Smooth muscle cell (in vitro differentiated cells): ENCODE results near the gene FBXO28. TPM values are rescaled to one million over a fixed set of nuclear protein-coding genes. Genes with fewer than 3 reads are reported as not detected.
A peak's percentile ranks its signal among the peaks of the same experiment; 100 is the strongest.

Experiments
- DNase-seq: peaks from one replicate; lab custom pipeline; 2025; ENCODE audit not compliant: unreplicated experiment; lab: John Stamatoyannopoulos, UW
- H2AFZ ChIP-seq: fragments of 200-600 bp; sonication (generic); 2 replicates; pipeline ENCODE4 v1.6.0; 2016; ENCODE audit warnings: antibody characterized with exemption, low read depth, mild to moderate bottlenecking
- H3F3A ChIP-seq: fragments of 200-600 bp; sonication (generic); 2 replicates; pipeline ENCODE4 v1.6.0; 2017; ENCODE audit warnings: antibody characterized with exemption, low read depth
- H3K27ac ChIP-seq: fragments of 200-600 bp; sonication (generic); 2 replicates; pipeline ENCODE4 v1.5.1; 2016; ENCODE audit warnings: low read depth, mild to moderate bottlenecking
- H3K27me3 ChIP-seq: fragments of 200-600 bp; sonication (generic); 2 replicates; pipeline ENCODE4 v1.6.1; 2016; ENCODE audit warnings: low read depth, mild to moderate bottlenecking
- H3K36me3 ChIP-seq: fragments of 200-600 bp; sonication (generic); 2 replicates; pipeline ENCODE4 v1.5.1; 2016; ENCODE audit warnings: low read depth
- H3K4me1 ChIP-seq: fragments of 200-600 bp; sonication (generic); 2 replicates; pipeline ENCODE4 v1.5.1; 2016; ENCODE audit warnings: low read depth
- H3K4me2 ChIP-seq: fragments of 200-600 bp; sonication (generic); 2 replicates; pipeline ENCODE4 v1.6.0; 2016; ENCODE audit warnings: mild to moderate bottlenecking
- H3K4me3 ChIP-seq: fragments of 200-600 bp; sonication (generic); 2 replicates; pipeline ENCODE4 v1.5.1; 2016; ENCODE audit warnings: mild to moderate bottlenecking
- H3K79me2 ChIP-seq: fragments of 200-600 bp; sonication (generic); 2 replicates; pipeline ENCODE4 v1.6.0; 2016; ENCODE audit warnings: low read depth, mild to moderate bottlenecking
- H3K9ac ChIP-seq: fragments of 200-600 bp; sonication (generic); 2 replicates; pipeline ENCODE4 v1.6.0; 2016; ENCODE audit warnings: low read depth
- H3K9me3 ChIP-seq: fragments of 200-600 bp; sonication (generic); replicated peaks from 2 replicates; pipeline ENCODE4 v1.5.1; 2016; ENCODE audit warnings: low read depth
- H4K20me1 ChIP-seq: fragments of 200-600 bp; sonication (generic); 2 replicates; pipeline ENCODE4 v1.6.0; 2016; ENCODE audit warnings: low read depth
- CTCF ChIP-seq: fragments of 200-600 bp; sonication (generic); IDR thresholded peaks from 2 replicates; pipeline ENCODE4 v1.5.1; 2017; ENCODE audit warnings: borderline replicate concordance, mild to moderate bottlenecking, antibody characterized with exemption; ENCODE audit not compliant: insufficient read depth, poor library complexity, severe bottlenecking
- WGBS: methylation state at CpG from one replicate; pipeline ENCODE4 v1.1.7; 2016; ENCODE audit warnings: low lambda C conversion rate; 5-methylcytosine and 5-hydroxymethylcytosine counted together
- polyA plus RNA-seq: library from polyadenylated mRNA; unstranded; fragments of >200 nt; fragmentation: Nextera tagmentation; extraction: Ambion mirVana; gene quantifications from 2 replicates; pipeline ENCODE4 v1.2.1, GENCODE V29; 2016
- total RNA-seq: library from RNA; depleted of rRNA; stranded (reverse); fragments of >200 nt; gene quantifications from 2 replicates; pipeline ENCODE4 v1.2.3, GENCODE V29; 2014

The FBXO28 gene
- total and polyA plus RNA-seq, 2 experiments from 2014 or later: 9.6 to 37.0 TPM

GRCh38 chr1:224198572-224198971 lies 84.7 kb downstream of the FBXO28 start:
- WGBS: 96% methylated on average over 4 of the region's 4 CpGs
- Histone ChIP-seq H3K27ac (no peak overlapping the region), H2AFZ (no peak overlapping the region)

GRCh38 chr1:224199679-224200078 lies 85.8 kb downstream of the FBXO28 start:
- H3K9me3 ChIP-seq: no peaks in the 10 kb centered on the region
- no peaks in the 10 kb centered on the region for H4K20me1 ChIP-seq
- no peak overlapping the region for H3K9ac ChIP-seq
- no peaks in the 10 kb centered on the region for H3K36me3 ChIP-seq
- H3K27ac ChIP-seq: peak overlapping the region; percentile 24
- no peak overlapping the region for H3K4me2 ChIP-seq
- H3K4me3 ChIP-seq: no peak overlapping the region
- no peak for TF ChIP-seq CTCF
- peaks cover 3% of the 10 kb centered on the region for H3F3A ChIP-seq
- no peaks in the 10 kb centered on the region for H3K27me3 ChIP-seq
- peaks cover 12% of the 10 kb centered on the region for H3K4me1 ChIP-seq
- DNase-seq: no peak
- WGBS: 66% methylated on average over 2 of the region's 2 CpGs
- no peak overlapping the region for H2AFZ ChIP-seq
- H3K79me2 ChIP-seq: no peaks in the 10 kb centered on the region

More at GRCh38 chr1:224198572-224198971, 84.7 kb downstream of the FBXO28 start:
- Histone ChIP-seq H3K9ac (no peak overlapping the region), H3K4me2 (no peak overlapping the region), H3K27me3 (no peaks in the 10 kb centered on the region), H3K36me3 (no peaks in the 10 kb centered on the region), H3K4me3 (no peak overlapping the region), H3K79me2 (no peaks in the 10 kb centered on the region), H3K4me1 (peaks cover 7% of the 10 kb centered on the region), H4K20me1 (peaks cover 2% of the 10 kb centered on the region), H3K9me3 (no peaks in the 10 kb centered on the region), H3F3A (no peaks in the 10 kb centered on the region)
- no peak for TF ChIP-seq CTCF
- DNase-seq: no peak

- Histone ChIP-seq H3K9ac (no peak overlapping the region), H3K79me2 (no peaks in the 10 kb centered on the region), H3K27ac (no peak overlapping the region), H3K27me3 (no peaks in the 10 kb centered on the region), H3K4me2 (no peak overlapping the region), H4K20me1 (no peaks in the 10 kb centered on the region), H2AFZ (no peak overlapping the region), H3K4me3 (no peak overlapping the region), H3K9me3 (no peaks in the 10 kb centered on the region), H3K36me3 (no peaks in the 10 kb centered on the region), H3K4me1 (peaks cover 17% of the 10 kb centered on the region), H3F3A (peaks cover 5% of the 10 kb centered on the region)
- WGBS: 78% methylated on average over 5 of the region's 5 CpGs
- DNase-seq: no peak
- TF ChIP-seq CTCF: no peak
Measured at GRCh38 chr1:224201383-224201782, 87.5 kb downstream of the FBXO28 start.

- H3K4me1 ChIP-seq: peaks cover 17% of the 10 kb centered on the region
Measured at GRCh38 chr1:224201853-224202252, 87.9 kb downstream of the FBXO28 start.

More at GRCh38 chr1:224201853-224202252, 87.9 kb downstream of the FBXO28 start:
- H4K20me1 ChIP-seq: no peaks in the 10 kb centered on the region
- H2AFZ ChIP-seq: no peak overlapping the region
- peaks cover 5% of the 10 kb centered on the region for H3F3A ChIP-seq
- no peak for TF ChIP-seq CTCF
- DNase-seq: no peak
- no peaks in the 10 kb centered on the region for H3K9me3 ChIP-seq
- no peak overlapping the region for H3K4me2 ChIP-seq
- H3K9ac ChIP-seq: no peak overlapping the region
- no peaks in the 10 kb centered on the region for H3K27me3 ChIP-seq
- no peaks in the 10 kb centered on the region for H3K79me2 ChIP-seq
- 95% methylated on average over 4 of the region's 4 CpGs for WGBS
- H3K36me3 ChIP-seq: no peaks in the 10 kb centered on the region
- H3K27ac ChIP-seq: no peak overlapping the region
- H3K4me3 ChIP-seq: no peak overlapping the region
